B cell (primary cell): Measurements from ENCODE around the gene DTNBP1. TPM values are rescaled to one million over a fixed set of nuclear protein-coding genes. Genes with fewer than 3 reads are reported as not detected.

Source experiments
- ATAC-seq: fragments of 200-7000 bp; cut with Tn5 transposase; one replicate; pipeline ENCODE4 v1.10.0; 2021; ENCODE audit warnings: low read depth, mild to moderate bottlenecking, moderate number of reproducible peaks, moderate library complexity
- CTCF ChIA-PET: fragments of 350-600 bp; sonication (Branson Sonifier 250); formaldehyde crosslinking; loops from one replicate; lab custom pipeline; 2021; ENCODE audit warnings: antibody characterized with exemption, inconsistent platforms; lab: Charles Lee
- POLR2A ChIA-PET: fragments of 350-600 bp; sonication (Branson Sonifier 250); formaldehyde crosslinking; loops from one replicate; lab custom pipeline; 2021; ENCODE audit warnings: antibody characterized with exemption; lab: Charles Lee
- DNase-seq: peaks from one replicate; pipeline ENCODE4 v3.0.0; 2013
- H2AFZ ChIP-seq: 2 replicates; pipeline ENCODE4 v1.6.1; 2012; ENCODE audit warnings: mild to moderate bottlenecking, low read depth, low read length; ENCODE audit not compliant: insufficient read depth, poor library complexity, severe bottlenecking
- H3K27ac ChIP-seq, 2 donors: 1 replicate in 1 of 2; 2 replicates in 1 of 2; pipeline ENCODE4 v1.5.1; 2012 to 2013; ENCODE audit warnings: low read length in 2 of 2, mild to moderate bottlenecking in 2 of 2, moderate library complexity in 1 of 2
- H3K27me3 ChIP-seq, 4 experiments: fragments of 200-600 bp in 1 of 4; sonication (generic) in 1 of 4; replicated peaks in 1 of 4; 1 replicate in 2 of 4; 2 replicates in 2 of 4; pipeline versions ENCODE4 v1.6.1 to v1.7.0; 2013 to 2016; ENCODE audit warnings: low read length in 3 of 4, mild to moderate bottlenecking in 2 of 4, mixed read lengths in 1 of 4, moderate library complexity in 1 of 4; ENCODE audit not compliant: insufficient read depth in 4 of 4, control insufficient read depth in 3 of 4; ENCODE audit errors: control extremely low read depth in 1 of 4
- H3K36me3 ChIP-seq, 2 experiments: replicated peaks in 1 of 2; 1 replicate in 1 of 2; 2 replicates in 1 of 2; pipeline versions ENCODE4 v1.6.1 to v1.7.1; 2013; ENCODE audit warnings: low read length in 1 of 2; ENCODE audit not compliant: insufficient read depth in 2 of 2, control insufficient read depth in 1 of 2; ENCODE audit errors: control extremely low read depth in 1 of 2, extremely low read depth in 1 of 2
- H3K4me1 ChIP-seq, 2 donors: fragments of 200-600 bp in 1 of 2; sonication (generic) in 1 of 2; 1 replicate in 1 of 2; 2 replicates in 1 of 2; pipeline versions ENCODE4 v1.5.1 to v1.6.1; 2013 to 2017; ENCODE audit warnings: low read length in 2 of 2; ENCODE audit not compliant: control insufficient read depth in 2 of 2, insufficient read depth in 2 of 2
- H3K4me2 ChIP-seq: replicated peaks from 2 replicates; pipeline ENCODE3; 2012; ENCODE audit warnings: mild to moderate bottlenecking, low read depth, low read length; ENCODE audit not compliant: poor library complexity, severe bottlenecking
- H3K4me3 ChIP-seq, 5 experiments: fragments of 200-600 bp in 1 of 5; sonication (generic) in 1 of 5; 1 replicate in 3 of 5; 2 replicates in 2 of 5; pipeline versions ENCODE4 v1.5.1 to v1.7.0; 2011 to 2016; ENCODE audit warnings: low read length in 4 of 5, mild to moderate bottlenecking in 4 of 5, low read depth in 2 of 5, control low read depth in 1 of 5, moderate library complexity in 1 of 5; ENCODE audit not compliant: insufficient read depth in 1 of 5; ENCODE audit errors: control extremely low read depth in 1 of 5, extremely low read depth in 1 of 5
- H3K79me2 ChIP-seq: fragments of 200-600 bp; sonication (generic); one replicate; pipeline ENCODE4 v1.6.0; 2016; ENCODE audit warnings: low read length; ENCODE audit not compliant: control insufficient read depth, insufficient read depth
- H3K9ac ChIP-seq: fragments of 200-600 bp; sonication (generic); 2 replicates; pipeline ENCODE4 v1.6.1; 2017; ENCODE audit warnings: mild to moderate bottlenecking, low read length, moderate library complexity
- H3K9me3 ChIP-seq, 3 donors: one replicate each; pipeline versions ENCODE4 v1.6.1 to v1.7.1; 2013; ENCODE audit warnings: low read length in 2 of 3; ENCODE audit not compliant: control insufficient read depth in 2 of 3, insufficient read depth in 1 of 3; ENCODE audit errors: control extremely low read depth in 1 of 3
- H4K20me1 ChIP-seq: 2 replicates; pipeline ENCODE4 v1.6.0; 2012; ENCODE audit warnings: mild to moderate bottlenecking, low read length; ENCODE audit not compliant: insufficient read depth, control insufficient read depth, poor library complexity, severe bottlenecking
- H3K27ac Mint-ChIP-seq: one replicate; pipeline ENCODE4 v1.8.0; 2021; ENCODE audit warnings: mixed read lengths
- H3K27me3 Mint-ChIP-seq: one replicate; pipeline ENCODE4 v1.8.0; 2021; ENCODE audit warnings: mixed read lengths
- H3K4me1 Mint-ChIP-seq: one replicate; pipeline ENCODE4 v1.8.0; 2021; ENCODE audit warnings: mixed read lengths
- H3K4me3 Mint-ChIP-seq: one replicate; pipeline ENCODE4 v1.8.0; 2021; ENCODE audit warnings: mixed read lengths
- H3K9me3 Mint-ChIP-seq: one replicate; pipeline ENCODE4 v1.8.0; 2022; ENCODE audit warnings: mixed read lengths; ENCODE audit not compliant: insufficient read depth
- EZH2 ChIP-seq: IDR thresholded peaks from 2 replicates; pipeline ENCODE4 v1.6.1; 2012; ENCODE audit warnings: borderline replicate concordance, low read depth, mild to moderate bottlenecking, moderate library complexity, low read length; ENCODE audit not compliant: insufficient read depth, poor library complexity, severe bottlenecking
- WGBS: methylation state at CpG from one replicate; pipeline ENCODE4 v1.1.5; 2013; ENCODE audit warnings: missing lambda C conversion rate; ENCODE audit not compliant: insufficient coverage; 5-methylcytosine and 5-hydroxymethylcytosine counted together
- intact Hi-C: fragments of 100-400 bp; cut with micrococcal nuclease; formaldehyde crosslinking; loops from one replicate; pipeline ENCODE4 v1.10.0; 2022
- polyA plus RNA-seq: library from polyadenylated mRNA; depleted of rRNA; stranded (reverse); fragments of >200 nt; gene quantifications from 2 replicates; pipeline ENCODE4 v1.2.3, GENCODE V29; 2012
- total RNA-seq, 2 donors: library from RNA; stranded (reverse); fragments of 120-200 nt in 1 of 2; gene quantifications; 1 replicate in 1 of 2; 2 replicates in 1 of 2; pipeline versions ENCODE4 v1.2.3 to v1.2.4, GENCODE V29; 2013 to 2022
- TF ChIP-seq, protein P1 (sequence below): fragments of 200-600 bp; IDR thresholded peaks from one replicate; pipeline ENCODE4 v1.8.0; 2022; ENCODE audit warnings: antibody characterized with exemption, mild to moderate bottlenecking

DTNBP1 gene
- total and polyA plus RNA-seq, 2 donors (not counting 1 experiment from before 2014, with no cell fraction given): 31.4 to 73.0 TPM

DNA sequence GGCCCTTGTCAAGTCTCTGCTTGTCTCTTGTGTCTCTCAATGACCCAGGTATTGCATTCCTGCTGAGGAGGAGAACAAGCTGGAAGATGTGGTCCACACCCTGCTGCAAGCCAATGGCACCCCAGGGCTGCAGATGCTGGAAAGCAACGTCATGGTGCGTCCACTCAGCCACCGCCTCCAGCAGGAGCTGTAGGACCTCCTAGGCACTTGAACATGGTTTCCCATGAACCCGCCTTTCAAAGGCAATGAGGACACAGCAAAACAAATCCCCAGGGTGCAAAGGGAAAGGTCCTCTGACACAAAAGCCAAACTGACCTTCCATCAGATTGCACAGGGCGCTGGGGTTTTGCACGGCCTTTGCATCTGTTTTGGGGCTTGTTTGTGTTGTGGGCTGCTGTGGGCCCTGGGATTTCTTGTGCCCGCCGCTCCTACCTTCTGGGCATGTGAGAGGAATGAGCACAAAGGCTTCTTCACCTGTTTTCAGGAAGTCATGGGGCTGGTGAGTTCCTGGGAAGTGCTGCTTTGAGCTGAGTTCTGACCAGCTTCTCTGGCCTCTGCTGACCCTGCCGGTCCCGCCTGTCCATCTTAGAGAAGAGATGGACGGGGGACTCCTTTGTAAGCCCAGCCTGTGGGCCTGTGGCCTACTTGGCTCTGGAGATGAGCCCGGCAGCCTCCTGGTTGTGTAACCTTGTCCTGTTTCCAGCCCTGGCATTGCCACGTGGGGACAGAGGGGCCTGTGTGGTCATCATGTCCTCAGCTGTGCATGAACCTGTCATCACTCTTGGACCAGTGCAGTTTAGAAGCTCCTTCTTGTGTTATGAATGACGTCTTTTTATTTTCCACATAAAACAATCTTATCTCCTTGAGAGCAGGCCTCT, 151.3 kb downstream of the DTNBP1 start:
- Mint-ChIP-seq H3K27ac (no peak overlapping the region), H3K27me3 (no peaks in the 10 kb centered on the region), H3K9me3 (no peaks in the 10 kb centered on the region), H3K4me3 (no peak overlapping the region), H3K4me1 (no peaks in the 10 kb centered on the region)
- POLR2A ChIA-PET: no interaction called here
- ATAC-seq (no peak), DNase-seq (no peak)
- WGBS: 95% methylated on average over 14 of the region's 14 CpGs
- Histone ChIP-seq H3K79me2 (peaks cover 30% of the 10 kb centered on the region), H3K27ac (no peak overlapping the region), H4K20me1 (peaks cover 12% of the 10 kb centered on the region), H2AFZ (no peak overlapping the region), H3K4me3 (no peak overlapping the region), H3K4me1 (no peaks in the 10 kb centered on the region), H3K4me2 (no peak overlapping the region), H3K9ac (no peak overlapping the region), H3K36me3 (peaks cover 7 to 98% of the 10 kb centered on the region in 2 experiments), H3K27me3 (no peaks in the 10 kb centered on the region), H3K9me3 (no peaks in the 10 kb centered on the region)
- TF ChIP-seq, protein P1, sequence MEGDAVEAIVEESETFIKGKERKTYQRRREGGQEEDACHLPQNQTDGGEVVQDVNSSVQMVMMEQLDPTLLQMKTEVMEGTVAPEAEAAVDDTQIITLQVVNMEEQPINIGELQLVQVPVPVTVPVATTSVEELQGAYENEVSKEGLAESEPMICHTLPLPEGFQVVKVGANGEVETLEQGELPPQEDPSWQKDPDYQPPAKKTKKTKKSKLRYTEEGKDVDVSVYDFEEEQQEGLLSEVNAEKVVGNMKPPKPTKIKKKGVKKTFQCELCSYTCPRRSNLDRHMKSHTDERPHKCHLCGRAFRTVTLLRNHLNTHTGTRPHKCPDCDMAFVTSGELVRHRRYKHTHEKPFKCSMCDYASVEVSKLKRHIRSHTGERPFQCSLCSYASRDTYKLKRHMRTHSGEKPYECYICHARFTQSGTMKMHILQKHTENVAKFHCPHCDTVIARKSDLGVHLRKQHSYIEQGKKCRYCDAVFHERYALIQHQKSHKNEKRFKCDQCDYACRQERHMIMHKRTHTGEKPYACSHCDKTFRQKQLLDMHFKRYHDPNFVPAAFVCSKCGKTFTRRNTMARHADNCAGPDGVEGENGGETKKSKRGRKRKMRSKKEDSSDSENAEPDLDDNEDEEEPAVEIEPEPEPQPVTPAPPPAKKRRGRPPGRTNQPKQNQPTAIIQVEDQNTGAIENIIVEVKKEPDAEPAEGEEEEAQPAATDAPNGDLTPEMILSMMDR: no peak
- TF ChIP-seq EZH2: no peak
- CTCF ChIA-PET: no interaction called here
- intact Hi-C loops: no loop called here

DNA sequence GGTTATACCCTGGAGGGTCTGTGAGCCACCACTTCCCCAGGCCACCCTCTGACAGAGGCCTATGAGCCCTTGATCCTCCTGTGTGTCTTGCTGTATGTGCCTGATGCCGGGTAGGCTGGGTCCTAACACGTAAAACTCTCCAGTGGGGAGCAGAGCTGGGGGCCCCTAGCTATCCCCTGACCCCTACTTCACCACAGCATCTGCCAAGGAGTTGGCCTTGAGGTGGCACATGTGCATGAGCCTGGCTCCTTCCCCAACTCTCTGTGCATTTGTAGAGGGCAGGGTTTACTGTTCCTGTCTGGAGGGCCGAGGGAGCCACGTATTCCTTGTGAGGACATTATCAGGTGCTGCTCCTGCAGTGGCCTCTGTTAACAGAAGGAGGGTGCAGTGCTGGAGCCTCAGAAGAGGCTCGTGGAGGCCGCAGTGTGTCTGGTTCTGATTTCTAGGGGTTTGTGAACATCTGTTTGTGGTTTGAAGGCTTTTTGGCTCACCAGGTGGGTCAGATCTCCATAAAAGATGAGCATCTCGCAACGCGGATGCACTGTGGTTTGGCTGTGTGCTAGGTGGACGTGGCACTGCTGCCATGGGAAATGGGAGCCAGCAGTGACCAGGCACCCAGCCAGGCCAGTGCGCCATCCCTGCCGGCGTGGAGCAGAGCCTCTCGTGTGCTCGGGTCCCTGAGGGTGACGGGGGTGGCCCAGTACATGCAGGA, 152.1 kb downstream of the DTNBP1 start:
- TF ChIP-seq, protein P1: no peak
- no peak for TF ChIP-seq EZH2
- no peak overlapping the region for H3K4me3 Mint-ChIP-seq
- Histone ChIP-seq H3K4me2 (no peak overlapping the region), H2AFZ (no peak overlapping the region), H3K9ac (no peak overlapping the region), H3K27ac (no peak overlapping the region), H3K79me2 (peaks cover 38% of the 10 kb centered on the region), H3K4me3 (no peak overlapping the region), H3K27me3 (no peaks in the 10 kb centered on the region), H3K4me1 (no peaks in the 10 kb centered on the region), H4K20me1 (peaks cover 16% of the 10 kb centered on the region), H3K36me3 (peaks cover 4 to 98% of the 10 kb centered on the region in 2 experiments), H3K9me3 (no peaks in the 10 kb centered on the region)
- no peak overlapping the region for H3K27ac Mint-ChIP-seq
- ChIA-PET POLR2A (no interaction called here), CTCF (no interaction called here)
- 82% methylated on average over 16 of the region's 16 CpGs for WGBS
- H3K4me1 Mint-ChIP-seq: no peaks in the 10 kb centered on the region
- no peak for ATAC-seq
- no peaks in the 10 kb centered on the region for H3K27me3 Mint-ChIP-seq
- DNase-seq: no peak
- intact Hi-C loops: no loop called here
- no peaks in the 10 kb centered on the region for H3K9me3 Mint-ChIP-seq
